ENCODE data around the gene CHPF2.

- TF ChIP-seq CTCF (IDR thresholded peaks at IDR 0.05; ENCODE audit: borderline replicate concordance, extremely low read depth, low read length, poor library complexity, severe bottlenecking) = peak; percentile 7
- no peak for TF ChIP-seq EZH2 (IDR thresholded peaks at IDR 0.05; ENCODE audit: borderline replicate concordance, low read depth, low read length, severe bottlenecking)
Observed at GRCh38 chr7:151223728-151224127, 8.6 kb upstream of the CHPF2 start.

All from DND-41 (cell line).